NCI-H128 (cell line): ENCODE results near the gene IFT88.

Experiments
- DNase-seq: peaks from one replicate; lab custom pipeline; 2025; ENCODE audit not compliant: unreplicated experiment; lab: John Stamatoyannopoulos, UW

The IFT88 gene

GRCh38 chr13:20714161-20714560 is 147.2 kb downstream of the IFT88 start:
- DNase-seq = no peak

- DNase-seq = no peak
Observed at GRCh38 chr13:20714563-20715329, 147.8 kb downstream of the IFT88 start.

- no peak for DNase-seq
Observed at GRCh38 chr13:20715330-20715712, 148.4 kb downstream of the IFT88 start.

- DNase-seq = peak; percentile 9
Observed at GRCh38 chr13:20716951-20717350, 150.0 kb downstream of the IFT88 start.

- DNase-seq = no peak
Observed at GRCh38 chr13:20717581-20718542, 150.9 kb downstream of the IFT88 start.

GRCh38 chr13:20718958-20719566 is 152.1 kb downstream of the IFT88 start:
- DNase-seq = no peak

- no peak for DNase-seq
Observed at GRCh38 chr13:20719783-20720182, 152.8 kb downstream of the IFT88 start.

- no peak for DNase-seq
Observed at GRCh38 chr13:20720499-20720898, 153.5 kb downstream of the IFT88 start.

- no peak for DNase-seq
Observed at GRCh38 chr13:20721058-20721453, 154.1 kb downstream of the IFT88 start.

GRCh38 chr13:20721454-20722357 is 154.7 kb downstream of the IFT88 start:
- DNase-seq = peak; percentile 44

- DNase-seq = no peak
Observed at GRCh38 chr13:20727856-20728255, 160.9 kb downstream of the IFT88 start.

- DNase-seq = no peak
Observed at GRCh38 chr13:20728579-20729311, 161.8 kb downstream of the IFT88 start.

GRCh38 chr13:20729633-20730585 is 163.0 kb downstream of the IFT88 start:
- DNase-seq = no peak

GRCh38 chr13:20738616-20739015 is 171.7 kb downstream of the IFT88 start:
- DNase-seq = no peak

GRCh38 chr13:20740021-20740420 is 173.1 kb downstream of the IFT88 start:
- DNase-seq = no peak
